Effector memory CD8-positive, alpha-beta T cell (primary cell): ENCODE results near the gene SNX4.
"Not testable (repeated sequence)": the region's sequence is repeated elsewhere in the genome, so short reads cannot be mapped to it uniquely, and the experiment has no call there.

Experiments used
- ATAC-seq: fragments of 150-1000 bp; cut with Tn5 transposase; replicated peaks from 2 replicates; pipeline ENCODE4 v1.10.0; 2021; ENCODE audit warnings: mild to moderate bottlenecking, moderate library complexity
- DNase-seq, 3 experiments: peaks; one replicate each; pipeline ENCODE4 v3.0.0; 2021
- H3K27ac Mint-ChIP-seq, 2 donors: one replicate each; pipeline ENCODE4 v1.8.0; 2022; ENCODE audit warnings: mild to moderate bottlenecking in 2 of 2, mixed read lengths in 2 of 2, moderate library complexity in 2 of 2
- H3K27me3 Mint-ChIP-seq, 2 donors: one replicate each; pipeline ENCODE4 v1.8.0; 2022; ENCODE audit warnings: mixed read lengths in 2 of 2
- H3K36me3 Mint-ChIP-seq: one replicate; pipeline ENCODE4 v1.8.0; 2022; ENCODE audit warnings: mild to moderate bottlenecking, moderate library complexity, mixed read lengths; ENCODE audit not compliant: insufficient read depth
- H3K4me1 Mint-ChIP-seq, 2 donors: one replicate each; pipeline ENCODE4 v1.8.0; 2022; ENCODE audit warnings: low read depth in 2 of 2, mixed read lengths in 2 of 2
- H3K4me3 Mint-ChIP-seq, 2 donors: one replicate each; pipeline ENCODE4 v1.8.0; 2022; ENCODE audit warnings: mild to moderate bottlenecking in 2 of 2, mixed read lengths in 2 of 2, moderate library complexity in 2 of 2
- H3K9me3 Mint-ChIP-seq, 2 donors: one replicate each; pipeline ENCODE4 v1.8.0; 2022; ENCODE audit warnings: mixed read lengths in 2 of 2

Gene SNX4

DNA sequence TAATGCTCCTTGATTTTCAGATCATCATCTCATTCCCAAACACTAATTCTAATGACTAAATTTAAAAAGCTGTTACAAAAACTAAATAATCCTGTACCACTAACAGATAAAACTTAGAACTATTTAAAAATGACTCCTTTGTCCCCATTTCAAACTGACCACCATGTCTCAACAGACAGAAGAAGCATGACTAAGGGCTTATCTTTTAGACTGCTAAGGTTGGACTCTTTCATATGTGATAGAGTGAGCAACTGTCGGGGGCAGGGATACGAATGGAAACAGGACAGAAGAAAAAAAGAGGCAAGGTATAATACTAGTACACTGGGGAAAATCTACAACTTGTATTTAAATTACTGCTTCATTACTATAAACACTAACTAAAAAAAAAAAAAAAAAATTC is 23.3 kb downstream of the SNX4 start:
- no peak for ATAC-seq
- Mint-ChIP-seq H3K27me3 (no peaks in the 10 kb centered on the region), H3K27ac (no peak overlapping the region), H3K4me1 (no peaks in the 10 kb centered on the region), H3K9me3 (no peaks in the 10 kb centered on the region), H3K4me3 (no peak overlapping the region), H3K36me3 (peaks cover 65% of the 10 kb centered on the region)
- no peak for DNase-seq

DNA sequence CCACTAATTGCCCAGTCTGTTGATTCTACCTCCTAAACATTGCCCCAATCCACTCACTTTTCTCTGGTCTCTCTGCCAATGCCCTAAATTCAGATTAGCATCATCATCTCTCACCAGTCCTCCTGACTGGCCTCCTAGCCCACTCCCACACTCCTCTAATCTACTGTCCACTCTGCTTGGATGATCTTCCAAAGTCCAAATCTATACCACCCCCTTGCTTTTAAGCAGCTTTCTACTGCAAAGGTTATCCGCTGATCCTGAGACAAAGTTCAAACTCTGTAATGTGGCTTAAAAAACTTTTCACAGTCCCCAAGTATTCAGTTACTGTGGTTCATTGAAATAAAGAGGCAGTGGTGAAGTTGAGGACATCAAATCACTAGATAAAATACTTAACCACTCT is 37.6 kb downstream of the SNX4 start:
- no peaks in the 10 kb centered on the region for H3K9me3 Mint-ChIP-seq
- no peaks in the 10 kb centered on the region for H3K27me3 Mint-ChIP-seq
- no peak overlapping the region for H3K27ac Mint-ChIP-seq
- ATAC-seq = no peak
- H3K4me3 Mint-ChIP-seq = no peak overlapping the region
- peaks cover 0 to under 1% of the 10 kb centered on the region in 2 donors for H3K4me1 Mint-ChIP-seq
- DNase-seq = no peak
- peaks cover 26% of the 10 kb centered on the region for H3K36me3 Mint-ChIP-seq

GRCh38 chr3:125481786-125482185 is 38.2 kb downstream of the SNX4 start:
- no peak for ATAC-seq
- no peak for DNase-seq

GRCh38 chr3:125481375-125481759 is 38.6 kb downstream of the SNX4 start:
- not testable (repeated sequence) for H3K9me3 Mint-ChIP-seq, H3K4me1 Mint-ChIP-seq, H3K27ac Mint-ChIP-seq, ATAC-seq, H3K27me3 Mint-ChIP-seq, DNase-seq, H3K4me3 Mint-ChIP-seq
- peaks cover 37% of the 10 kb centered on the region for H3K36me3 Mint-ChIP-seq

More at GRCh38 chr3:125481786-125482185, 38.2 kb downstream of the SNX4 start:
- H3K27me3 Mint-ChIP-seq = no peaks in the 10 kb centered on the region
- no peak overlapping the region for H3K27ac Mint-ChIP-seq
- H3K4me1 Mint-ChIP-seq = no peaks in the 10 kb centered on the region
- peaks cover 32% of the 10 kb centered on the region for H3K36me3 Mint-ChIP-seq
- no peak overlapping the region for H3K4me3 Mint-ChIP-seq
- no peaks in the 10 kb centered on the region for H3K9me3 Mint-ChIP-seq

DNA sequence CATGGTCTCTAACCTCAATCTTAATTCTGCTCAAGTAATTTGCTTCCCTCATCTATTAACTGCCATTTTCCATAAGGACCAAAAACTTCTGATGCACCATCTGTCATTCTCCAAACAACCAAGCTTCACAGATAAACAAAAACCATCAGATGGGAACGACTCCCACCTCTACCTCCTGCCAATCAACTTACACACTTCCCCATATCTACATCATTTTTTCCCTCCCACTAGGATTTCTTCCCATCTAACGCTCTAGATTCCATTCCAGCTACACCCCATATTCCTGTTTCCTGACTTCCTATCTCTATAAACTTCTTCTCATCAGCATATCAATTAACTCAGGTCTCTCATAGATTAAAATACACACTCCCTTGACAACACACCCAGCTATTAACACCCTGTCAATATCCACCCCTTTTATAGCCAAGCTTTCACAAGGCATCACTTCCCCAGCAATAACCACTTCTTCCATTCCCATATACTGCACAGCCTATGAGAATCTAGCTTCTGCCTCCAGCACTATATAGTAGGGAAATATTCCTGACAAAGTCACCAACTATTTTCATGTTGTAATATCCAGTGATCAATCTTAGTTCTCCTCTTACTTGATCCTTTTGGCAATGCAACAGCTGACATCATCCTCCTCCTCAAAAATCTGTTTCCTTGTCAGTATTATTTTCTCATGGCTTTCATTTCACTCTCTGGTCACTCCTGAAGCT is 39.2 kb downstream of the SNX4 start:
- no peak for DNase-seq
- H3K27me3 Mint-ChIP-seq = no peaks in the 10 kb centered on the region
- peaks cover 38% of the 10 kb centered on the region for H3K36me3 Mint-ChIP-seq
- no peak overlapping the region for H3K4me3 Mint-ChIP-seq
- H3K4me1 Mint-ChIP-seq = no peaks in the 10 kb centered on the region
- no peak overlapping the region for H3K27ac Mint-ChIP-seq
- no peaks in the 10 kb centered on the region for H3K9me3 Mint-ChIP-seq
- ATAC-seq = no peak

DNA sequence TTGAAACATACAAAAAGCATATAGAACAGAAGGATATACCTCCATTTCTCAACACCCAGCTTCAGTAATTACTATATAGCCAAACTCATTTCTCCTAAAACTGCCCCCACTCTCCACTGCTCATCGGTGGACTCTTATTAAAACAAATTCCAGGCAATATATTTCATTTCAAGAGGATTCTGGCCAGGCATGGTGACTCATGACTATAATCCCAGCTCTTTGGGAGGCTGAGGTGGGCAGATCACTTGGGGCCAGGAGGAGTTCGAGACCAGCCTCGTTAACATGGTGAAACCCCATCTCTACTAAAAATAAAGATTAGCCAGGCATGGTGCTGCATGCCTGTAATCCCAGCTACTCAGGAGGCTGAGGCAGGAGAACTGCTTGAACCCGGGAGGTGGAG is 40.9 kb downstream of the SNX4 start:
- H3K27ac Mint-ChIP-seq = no peak overlapping the region
- no peak for DNase-seq
- no peak for ATAC-seq
- H3K27me3 Mint-ChIP-seq = no peaks in the 10 kb centered on the region
- H3K9me3 Mint-ChIP-seq = no peaks in the 10 kb centered on the region
- no peak overlapping the region for H3K4me3 Mint-ChIP-seq
- no peaks in the 10 kb centered on the region for H3K4me1 Mint-ChIP-seq
- H3K36me3 Mint-ChIP-seq = peaks cover 38% of the 10 kb centered on the region

GRCh38 chr3:125478326-125478725 is 41.7 kb downstream of the SNX4 start:
- ATAC-seq (no peak), DNase-seq (no peak)
- Mint-ChIP-seq H3K4me3 (no peak overlapping the region), H3K4me1 (no peaks in the 10 kb centered on the region), H3K9me3 (no peaks in the 10 kb centered on the region), H3K27me3 (no peaks in the 10 kb centered on the region), H3K36me3 (peaks cover 39% of the 10 kb centered on the region), H3K27ac (no peak overlapping the region)

GRCh38 chr3:125477701-125478100 is 42.3 kb downstream of the SNX4 start:
- Mint-ChIP-seq H3K27ac (no peak overlapping the region), H3K4me3 (no peak overlapping the region), H3K36me3 (peaks cover 45% of the 10 kb centered on the region), H3K9me3 (no peaks in the 10 kb centered on the region), H3K27me3 (no peaks in the 10 kb centered on the region), H3K4me1 (no peaks in the 10 kb centered on the region)
- DNase-seq (no peak), ATAC-seq (no peak)

DNA sequence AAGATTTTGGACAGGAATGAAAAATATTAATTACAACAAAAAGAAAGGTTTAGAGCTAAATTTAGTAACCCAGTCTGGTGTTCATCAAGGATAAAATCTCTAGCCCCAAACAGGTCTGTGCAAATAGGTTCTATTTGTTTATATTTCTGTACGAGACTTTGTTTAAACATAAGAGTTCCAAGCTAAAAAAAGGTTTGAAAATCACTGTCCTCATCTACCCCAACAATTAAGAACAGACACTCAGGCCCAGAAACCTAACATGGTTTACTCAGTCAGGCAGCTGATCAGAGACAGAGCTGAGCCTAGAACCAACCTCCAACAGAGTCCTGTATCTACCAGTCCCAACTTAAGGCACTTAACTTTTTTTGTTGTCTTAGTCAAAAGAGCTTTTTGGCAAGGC is 49.3 kb downstream of the SNX4 start:
- H3K36me3 Mint-ChIP-seq = peaks cover 65% of the 10 kb centered on the region
- no peaks in the 10 kb centered on the region for H3K27me3 Mint-ChIP-seq
- H3K4me1 Mint-ChIP-seq = no peaks in the 10 kb centered on the region
- no peak overlapping the region for H3K27ac Mint-ChIP-seq
- H3K9me3 Mint-ChIP-seq = no peaks in the 10 kb centered on the region
- no peak overlapping the region for H3K4me3 Mint-ChIP-seq
- no peak for DNase-seq
- no peak for ATAC-seq

DNA sequence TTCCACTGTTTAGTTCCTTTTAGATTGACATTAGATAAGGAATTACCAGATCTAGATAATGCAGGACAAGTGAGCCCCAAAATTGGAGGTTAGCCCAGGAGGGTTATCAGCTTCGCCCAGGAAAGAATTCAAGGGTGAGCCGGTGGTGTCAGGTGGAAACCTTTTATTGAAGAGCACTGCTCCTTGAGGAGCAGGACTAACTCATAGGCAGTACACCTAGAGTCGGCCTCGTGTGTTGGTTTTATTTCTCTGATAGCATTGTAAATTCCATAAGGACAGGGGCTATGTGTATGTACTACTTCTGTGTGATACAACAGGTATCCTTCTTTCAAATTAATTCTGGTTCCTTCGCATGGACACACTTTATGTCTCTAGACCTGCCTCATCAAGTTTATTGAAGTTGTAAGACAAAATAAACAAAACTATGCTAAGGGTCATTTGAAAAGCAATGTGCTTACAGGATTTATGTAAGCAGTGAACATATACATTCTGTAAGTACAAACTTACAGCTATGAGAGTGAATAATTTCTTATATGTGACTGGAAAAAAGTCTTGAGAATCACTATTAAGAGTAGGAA is 57.2 kb downstream of the SNX4 start:
- DNase-seq (no peak), ATAC-seq (no peak)
- peak overlapping the region in 1 of 2 donors; percentile 4 for H3K27ac Mint-ChIP-seq
- no peaks in the 10 kb centered on the region for H3K4me1 Mint-ChIP-seq
- H3K27me3 Mint-ChIP-seq = no peaks in the 10 kb centered on the region
- H3K4me3 Mint-ChIP-seq = no peak overlapping the region
- H3K9me3 Mint-ChIP-seq = no peaks in the 10 kb centered on the region
- peaks cover 56% of the 10 kb centered on the region for H3K36me3 Mint-ChIP-seq

DNA sequence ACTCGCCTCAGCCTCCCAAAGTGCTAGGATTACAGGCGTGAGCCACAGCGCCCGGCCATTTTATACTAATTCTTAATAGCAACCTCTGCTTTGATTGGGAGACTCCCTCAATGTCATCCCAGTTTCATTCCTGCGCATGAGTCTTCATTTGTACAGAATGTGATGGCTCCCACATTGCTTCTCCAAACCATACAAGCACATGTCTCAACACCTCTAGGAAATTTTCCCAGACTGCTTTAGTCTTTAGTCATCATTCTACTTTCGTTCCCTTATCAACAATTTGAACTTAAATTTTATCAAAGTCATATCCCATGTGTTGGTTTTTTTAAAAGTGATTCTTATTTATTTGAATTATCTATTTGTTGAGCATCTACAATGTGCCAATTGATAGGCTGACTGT is 58.1 kb downstream of the SNX4 start:
- Mint-ChIP-seq H3K36me3 (peaks cover 59% of the 10 kb centered on the region), H3K4me3 (no peak overlapping the region), H3K4me1 (no peaks in the 10 kb centered on the region), H3K9me3 (no peaks in the 10 kb centered on the region), H3K27ac (no peak overlapping the region), H3K27me3 (no peaks in the 10 kb centered on the region)
- no peak for ATAC-seq
- DNase-seq = no peak

DNA sequence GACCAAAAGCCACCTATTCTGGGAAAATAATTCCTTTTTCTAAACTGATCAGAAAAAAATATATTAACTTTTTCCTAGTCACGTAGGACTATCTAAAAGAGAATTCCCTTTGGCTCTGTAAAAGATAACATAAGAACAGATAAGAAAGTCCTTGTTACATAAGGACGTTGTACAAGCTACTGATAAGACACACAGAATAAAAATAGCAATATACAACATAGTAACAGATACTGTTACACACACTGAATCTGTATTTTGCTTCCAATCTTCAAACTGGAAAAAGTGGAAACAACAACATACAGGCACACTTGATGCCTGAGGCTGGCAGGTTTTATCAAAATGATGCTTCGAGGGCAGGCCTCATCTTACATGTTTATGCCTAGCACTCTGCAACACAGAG is 59.8 kb downstream of the SNX4 start:
- Mint-ChIP-seq H3K27ac (no peak overlapping the region), H3K4me1 (no peaks in the 10 kb centered on the region), H3K4me3 (no peak overlapping the region), H3K36me3 (peaks cover 66% of the 10 kb centered on the region), H3K9me3 (no peaks in the 10 kb centered on the region), H3K27me3 (no peaks in the 10 kb centered on the region)
- no peak for ATAC-seq
- DNase-seq = no peak

DNA sequence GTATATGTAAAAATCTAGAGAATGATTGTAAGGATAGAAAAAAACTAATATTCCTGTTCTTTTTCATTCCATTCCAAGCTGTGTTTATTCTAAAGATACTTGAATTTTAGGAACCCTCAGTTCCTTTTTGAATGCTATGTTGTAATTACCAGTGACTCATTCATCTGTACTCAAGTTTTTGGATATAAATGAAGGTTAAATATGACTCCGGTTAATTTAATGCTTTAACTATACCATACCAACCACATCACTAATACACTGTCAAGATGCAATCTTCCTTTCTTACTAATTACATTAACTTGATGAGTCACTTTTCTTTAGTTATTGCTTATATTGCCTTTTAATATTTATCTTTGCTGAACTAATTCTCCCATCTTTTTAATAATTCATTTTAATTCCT is 76.1 kb downstream of the SNX4 start:
- DNase-seq = no peak
- Mint-ChIP-seq H3K27ac (no peak overlapping the region), H3K36me3 (peaks cover 30% of the 10 kb centered on the region), H3K4me1 (no peaks in the 10 kb centered on the region), H3K27me3 (no peaks in the 10 kb centered on the region), H3K4me3 (no peak overlapping the region), H3K9me3 (no peaks in the 10 kb centered on the region)
- no peak for ATAC-seq

- H3K4me3 Mint-ChIP-seq = no peak overlapping the region
- ATAC-seq (no peak), DNase-seq (no peak)
- no peaks in the 10 kb centered on the region for H3K27me3 Mint-ChIP-seq
- H3K9me3 Mint-ChIP-seq = no peaks in the 10 kb centered on the region
- no peak overlapping the region for H3K27ac Mint-ChIP-seq
- H3K36me3 Mint-ChIP-seq = peaks cover 15% of the 10 kb centered on the region
- H3K4me1 Mint-ChIP-seq = peaks cover 2 to 3% of the 10 kb centered on the region in 2 donors
Observed at GRCh38 chr3:125442506-125442905, 77.5 kb downstream of the SNX4 start.
